GM12878 (cell line): Measurements from ENCODE around the gene ADIG. TPM values are rescaled to one million over a fixed set of nuclear protein-coding genes. Genes with fewer than 3 reads are reported as not detected.

ENCODE experiments used
- ATAC-seq: fragments of 200-7000 bp; cut with Tn5 transposase; 3 replicates; pipeline ENCODE4 v1.9.1; 2020; ENCODE audit warnings: mild to moderate bottlenecking, moderate library complexity
- BruUV-seq: library from RNA; stranded (reverse); fragments of 400-500 nt; replicated peaks from 2 replicates; lab custom pipeline; 2021; lab: Mats Ljungman, UMichigan
- CTCF ChIA-PET: fragments of 300-600 bp; sonication (Branson Sonifier 250); formaldehyde crosslinking; extraction: SDS; loops from one replicate; lab custom pipeline; 2021; ENCODE audit warnings: inconsistent platforms; lab: Yijun Ruan, JAX
- POLR2A ChIA-PET: fragments of 350-600 bp; formaldehyde crosslinking; extraction: SDS; loops from one replicate; lab custom pipeline; 2021; ENCODE audit warnings: inconsistent platforms; lab: Charles Lee
- RAD21 ChIA-PET: fragments of 300-600 bp; sonication (Branson Sonifier 250); formaldehyde crosslinking; loops from one replicate; lab custom pipeline; 2023; ENCODE audit warnings: antibody characterized with exemption; ENCODE audit not compliant: unreplicated experiment; lab: Charles Lee
- SMC1A ChIA-PET: fragments of 300-600 bp; sonication (Branson Sonifier 250); formaldehyde crosslinking; loops from one replicate; lab custom pipeline; 2023; ENCODE audit not compliant: unreplicated experiment, uncharacterized antibody; lab: Charles Lee
- DNase-seq: peaks from one replicate; pipeline ENCODE4 v3.0.0-alpha.2; 2011; ENCODE audit warnings: low read depth, low spot score
- FAIRE-seq: peaks from 3 replicates; lab custom pipeline; 2011; peaks lifted over from hg19 to GRCh38; lab: Jason Lieb, UNC
- H2AFZ ChIP-seq: 2 replicates; pipeline ENCODE4 v1.6.0; 2011; ENCODE audit warnings: low read depth, low read length, control low read depth; ENCODE audit not compliant: control insufficient read depth
- H3K27ac ChIP-seq: 2 replicates; pipeline ENCODE4 v1.5.1; 2011; ENCODE audit warnings: control low read depth; ENCODE audit not compliant: control insufficient read depth, insufficient read depth
- H3K27me3 ChIP-seq, 2 experiments: replicated peaks in 1 of 2; 2 replicates each; pipeline versions ENCODE4 v1.6.0 to v1.6.1; 2011; ENCODE audit warnings: low read length in 1 of 2; ENCODE audit not compliant: control insufficient read depth in 2 of 2, insufficient read depth in 2 of 2
- H3K36me3 ChIP-seq, 2 experiments: 2 replicates each; pipeline ENCODE4 v1.5.1; 2011; ENCODE audit warnings: low read length in 1 of 2; ENCODE audit not compliant: control insufficient read depth in 2 of 2, insufficient read depth in 2 of 2
- H3K4me1 ChIP-seq: 2 replicates; pipeline ENCODE4 v1.6.1; 2011; ENCODE audit warnings: mild to moderate bottlenecking, low read length, moderate library complexity, mixed read lengths; ENCODE audit not compliant: control insufficient read depth, insufficient read depth
- H3K4me2 ChIP-seq: 2 replicates; pipeline ENCODE4 v1.6.0; 2011; ENCODE audit warnings: control low read depth; ENCODE audit not compliant: control insufficient read depth, insufficient read depth
- H3K4me3 ChIP-seq: fragments of 200-600 bp; sonication (generic); 2 replicates; pipeline ENCODE4 v1.5.1; 2016
- H3K79me2 ChIP-seq: 2 replicates; pipeline ENCODE4 v1.6.0; 2011; ENCODE audit warnings: low read length; ENCODE audit not compliant: control insufficient read depth, insufficient read depth
- H3K9ac ChIP-seq: 2 replicates; pipeline ENCODE4 v1.8.0; 2011; ENCODE audit warnings: low read length, control low read depth, mixed read lengths; ENCODE audit not compliant: control insufficient read depth, insufficient read depth
- H3K9me3 ChIP-seq: replicated peaks from 3 replicates; pipeline ENCODE4 v1.5.1; 2011; ENCODE audit warnings: mild to moderate bottlenecking, low read length; ENCODE audit not compliant: control insufficient read depth, insufficient read depth
- H4K20me1 ChIP-seq: 2 replicates; pipeline ENCODE4 v1.6.0; 2011; ENCODE audit not compliant: control insufficient read depth, insufficient read depth
- BACH1 ChIP-seq: fragments of 450-650 bp; IDR thresholded peaks from 2 replicates; pipeline ENCODE4 v1.6.1; 2017; ENCODE audit warnings: mild to moderate bottlenecking, borderline replicate concordance
- CHD4 ChIP-seq: fragments of 200-600 bp; sonication (generic); IDR thresholded peaks from 2 replicates; pipeline ENCODE4 v1.6.1; 2016; ENCODE audit warnings: mild to moderate bottlenecking
- CREB1 ChIP-seq: IDR thresholded peaks from 2 replicates; pipeline ENCODE4 v1.6.1; 2012; ENCODE audit warnings: low read depth, mild to moderate bottlenecking, inconsistent platforms
- LARP7 ChIP-seq: fragments of 450-650 bp; IDR thresholded peaks from 2 replicates; pipeline ENCODE4 v1.6.1; 2017; ENCODE audit warnings: mild to moderate bottlenecking
- NBN ChIP-seq: fragments of 450-650 bp; IDR thresholded peaks from 2 replicates; pipeline ENCODE4 v1.6.1; 2016
- PBX3 ChIP-seq: IDR thresholded peaks from 2 replicates; pipeline ENCODE4 v1.6.1; 2011; ENCODE audit warnings: mild to moderate bottlenecking, low read depth, low read length, moderate library complexity; ENCODE audit not compliant: insufficient replicate concordance
- PRDM15 ChIP-seq: fragments of 450-650 bp; formaldehyde crosslinking; IDR thresholded peaks from 2 replicates; pipeline ENCODE4 v1.4.0; 2020; ENCODE audit warnings: mild to moderate bottlenecking, moderate library complexity
- RAD21 ChIP-seq: IDR thresholded peaks from 2 replicates; pipeline ENCODE4 v1.6.1; 2011; ENCODE audit warnings: mild to moderate bottlenecking, low read depth, low read length, moderate library complexity; ENCODE audit not compliant: insufficient read depth
- RAD51 ChIP-seq: fragments of 450-650 bp; IDR thresholded peaks from 2 replicates; pipeline ENCODE4 v1.6.1; 2016; ENCODE audit warnings: moderate library complexity, mild to moderate bottlenecking, inconsistent platforms
- REST ChIP-seq: IDR thresholded peaks from 2 replicates; pipeline ENCODE4 v1.6.1; 2012; ENCODE audit warnings: mild to moderate bottlenecking, low read depth, low read length
- RUNX3 ChIP-seq: IDR thresholded peaks from 2 replicates; pipeline ENCODE4 v1.6.1; 2012; ENCODE audit warnings: low read length, inconsistent platforms
- ZNF622 ChIP-seq: fragments of 450-650 bp; IDR thresholded peaks from 2 replicates; pipeline ENCODE4 v1.6.1; 2017; ENCODE audit warnings: mild to moderate bottlenecking, inconsistent platforms
- WGBS: methylation state at CpG from one replicate; pipeline ENCODE4 v1.1.6; 2016; ENCODE audit warnings: low lambda C conversion rate; ENCODE audit not compliant: insufficient replicate concordance, insufficient coverage; ENCODE audit errors: missing lambda C conversion rate; 5-methylcytosine and 5-hydroxymethylcytosine counted together
- in situ Hi-C: fragments of 300-500 bp; cut with MboI; formaldehyde crosslinking; loops from 9 replicates; pipeline ENCODE4 v1.14.3; 2018; ENCODE audit warnings: mixed read lengths
- intact Hi-C: fragments of 100-400 bp; cut with micrococcal nuclease; formaldehyde crosslinking; loops from one replicate; pipeline ENCODE4 v1.14.2; 2022; ENCODE audit not compliant: unreplicated experiment
- polyA plus RNA-seq, 11 experiments: library from polyadenylated mRNA; depleted of rRNA in 4 of 11; unstranded in 6 of 11; stranded (reverse) in 5 of 11; fragments of >200 nt; fragmentation: Nextera tagmentation in 4 of 11; fragmentation: Illumina TruSeq in 1 of 11; extraction: Ambion mirVana in 4 of 11; extraction: Trizol in 1 of 11; gene quantifications; 1 replicate in 1 of 11; 2 replicates in 10 of 11; pipeline versions ENCODE4 v1.2.1 to v1.2.3, GENCODE V29; 2011 to 2016; ENCODE audit warnings: inconsistent platforms in 2 of 11, missing spikeins in 2 of 11, low read depth in 1 of 11
- total RNA-seq, 4 experiments: library from RNA; depleted of rRNA in 3 of 4; stranded (reverse); fragments of >200 nt in 3 of 4; fragmentation: Illumina TruSeq in 1 of 4; extraction: Trizol in 1 of 4; gene quantifications; 2 replicates each; pipeline versions ENCODE4 v1.2.1 to v1.2.3, GENCODE V29; 2013 to 2021
- TF ChIP-seq, protein P1 (sequence below): fragments of 450-650 bp; IDR thresholded peaks from 2 replicates; pipeline ENCODE4 v1.6.1; 2017; ENCODE audit warnings: mild to moderate bottlenecking, moderate library complexity

The ADIG gene
- total and polyA plus RNA-seq, 10 of the 15 experiments (the other 5 are each of a cell fraction or from before 2014, with no cell fraction given) = not detected

DNA sequence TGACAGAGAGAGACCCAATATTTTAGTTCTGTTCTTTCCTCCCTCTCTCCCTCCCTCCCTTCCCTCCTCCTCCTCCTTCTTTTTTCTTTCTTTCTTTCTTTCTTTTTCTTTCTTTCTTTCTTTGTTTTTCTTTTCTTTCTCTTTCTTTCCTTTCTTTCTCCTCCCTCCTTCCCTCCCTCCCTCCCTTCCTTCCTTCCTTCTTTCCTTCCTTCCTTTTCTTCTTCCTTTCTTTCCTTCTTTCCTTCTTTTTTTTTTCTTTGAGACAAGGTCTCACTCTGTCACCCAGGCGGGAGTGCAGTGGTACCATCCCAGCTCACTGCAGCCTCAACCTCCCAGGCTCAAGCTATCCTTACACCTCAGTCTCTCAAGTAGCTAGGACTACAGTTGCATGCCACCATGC, 49.0 kb downstream of the ADIG start:
- FAIRE-seq = no peak
- no TSS peak for BruUV-seq
- no peaks in the 10 kb centered on the region for H3K79me2 ChIP-seq
- no peaks in the 10 kb centered on the region for H3K9me3 ChIP-seq
- RAD21 ChIA-PET = interaction anchor here (1.3 kb wide), 1 partner anchor 263 kb away, joined by 4 read pairs; no protein-coding TSS in a partner anchor
- in situ Hi-C loops (no loop called here), intact Hi-C loops (no loop called here)
- peaks cover 0 to 2% of the 10 kb centered on the region in 2 experiments; a peak in 1 of 4 replicates for H3K27me3 ChIP-seq
- no peaks in the 10 kb centered on the region for H4K20me1 ChIP-seq
- no peak overlapping the region for H3K9ac ChIP-seq
- no peak for ATAC-seq
- SMC1A ChIA-PET = no interaction called here
- no peak overlapping the region for H2AFZ ChIP-seq
- CTCF ChIA-PET = no interaction called here
- H3K4me1 ChIP-seq = no peaks in the 10 kb centered on the region
- no peak overlapping the region for H3K4me3 ChIP-seq
- no peak for DNase-seq
- no peak overlapping the region for H3K27ac ChIP-seq
- WGBS = no CpG with 5 or more reads among the region's 1 CpG
- H3K36me3 ChIP-seq = no peaks in the 10 kb centered on the region
- no peak overlapping the region for H3K4me2 ChIP-seq
- POLR2A ChIA-PET = no interaction called here
- TF ChIP-seq, protein P1, sequence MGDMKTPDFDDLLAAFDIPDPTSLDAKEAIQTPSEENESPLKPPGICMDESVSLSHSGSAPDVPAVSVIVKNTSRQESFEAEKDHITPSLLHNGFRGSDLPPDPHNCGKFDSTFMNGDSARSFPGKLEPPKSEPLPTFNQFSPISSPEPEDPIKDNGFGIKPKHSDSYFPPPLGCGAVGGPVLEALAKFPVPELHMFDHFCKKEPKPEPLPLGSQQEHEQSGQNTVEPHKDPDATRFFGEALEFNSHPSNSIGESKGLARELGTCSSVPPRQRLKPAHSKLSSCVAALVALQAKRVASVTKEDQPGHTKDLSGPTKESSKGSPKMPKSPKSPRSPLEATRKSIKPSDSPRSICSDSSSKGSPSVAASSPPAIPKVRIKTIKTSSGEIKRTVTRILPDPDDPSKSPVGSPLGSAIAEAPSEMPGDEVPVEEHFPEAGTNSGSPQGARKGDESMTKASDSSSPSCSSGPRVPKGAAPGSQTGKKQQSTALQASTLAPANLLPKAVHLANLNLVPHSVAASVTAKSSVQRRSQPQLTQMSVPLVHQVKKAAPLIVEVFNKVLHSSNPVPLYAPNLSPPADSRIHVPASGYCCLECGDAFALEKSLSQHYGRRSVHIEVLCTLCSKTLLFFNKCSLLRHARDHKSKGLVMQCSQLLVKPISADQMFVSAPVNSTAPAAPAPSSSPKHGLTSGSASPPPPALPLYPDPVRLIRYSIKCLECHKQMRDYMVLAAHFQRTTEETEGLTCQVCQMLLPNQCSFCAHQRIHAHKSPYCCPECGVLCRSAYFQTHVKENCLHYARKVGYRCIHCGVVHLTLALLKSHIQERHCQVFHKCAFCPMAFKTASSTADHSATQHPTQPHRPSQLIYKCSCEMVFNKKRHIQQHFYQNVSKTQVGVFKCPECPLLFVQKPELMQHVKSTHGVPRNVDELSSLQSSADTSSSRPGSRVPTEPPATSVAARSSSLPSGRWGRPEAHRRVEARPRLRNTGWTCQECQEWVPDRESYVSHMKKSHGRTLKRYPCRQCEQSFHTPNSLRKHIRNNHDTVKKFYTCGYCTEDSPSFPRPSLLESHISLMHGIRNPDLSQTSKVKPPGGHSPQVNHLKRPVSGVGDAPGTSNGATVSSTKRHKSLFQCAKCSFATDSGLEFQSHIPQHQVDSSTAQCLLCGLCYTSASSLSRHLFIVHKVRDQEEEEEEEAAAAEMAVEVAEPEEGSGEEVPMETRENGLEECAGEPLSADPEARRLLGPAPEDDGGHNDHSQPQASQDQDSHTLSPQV = no peak
- TF ChIP-seq CREB1 (no peak), PRDM15 (CRISPR knock-in tag) (no peak), LARP7 (no peak), BACH1 (no peak), RUNX3 (no peak), CHD4 (no peak), NBN (no peak), RAD21 (no peak), PBX3 (no peak), ZNF622 (no peak), REST (no peak), RAD51 (no peak)
